ENCODE measurements around the gene PIK3R5. TPM values are rescaled to one million over a fixed set of nuclear protein-coding genes. Genes with fewer than 3 reads are reported as not detected.

PIK3R5 gene
- total RNA-seq, 1 experiment from 2014 or later: 5.9 TPM

- DNase-seq (ENCODE audit: low spot score) (peak; percentile 50), ATAC-seq (no peak)
- H3K4me3 Mint-ChIP-seq: peak overlapping the region; percentile 61
- CTCF ChIA-PET: interaction anchor here (0.6 to 5.3 kb wide), 12 partner anchors 10 to 290 kb away, joined by 3 to 23 read pairs (median 4); partner anchors contain the start of gene NTN1
- POLR2A ChIA-PET: no interaction called here
- no peaks in the 10 kb centered on the region; the same call in 1 of the 2 replicates for H3K36me3 Mint-ChIP-seq
- H3K9me3 Mint-ChIP-seq: 0 out of 2 replicates have a peak, but pooled peaks cover 5% of the 10 kb centered on the region
- TF ChIP-seq PREB (CRISPR knock-in tag; IDR thresholded peaks at IDR 0.05; ENCODE audit: borderline replicate concordance) (no peak), ZNF416 (CRISPR knock-in tag; IDR thresholded peaks at IDR 0.05) (no peak), ZMAT4 (CRISPR knock-in tag; IDR thresholded peaks at IDR 0.05) (no peak), HMGXB4 (CRISPR knock-in tag; IDR thresholded peaks at IDR 0.05) (no peak), OVOL2 (CRISPR knock-in tag; IDR thresholded peaks at IDR 0.05; ENCODE audit: borderline replicate concordance) (no peak), PRDM15 (CRISPR knock-in tag; IDR thresholded peaks at IDR 0.05) (no peak), ZNF281 (CRISPR knock-in tag; IDR thresholded peaks at IDR 0.05) (no peak), TEAD4 (CRISPR knock-in tag; IDR thresholded peaks at IDR 0.05) (no peak), ZSCAN18 (CRISPR knock-in tag; IDR thresholded peaks at IDR 0.05) (no peak), MYBL2 (CRISPR knock-in tag; IDR thresholded peaks at IDR 0.05) (no peak), GRHL2 (CRISPR knock-in tag; IDR thresholded peaks at IDR 0.05; ENCODE audit: insufficient replicate concordance, severe bottlenecking) (no peak), E2F4 (CRISPR knock-in tag; IDR thresholded peaks at IDR 0.05; ENCODE audit: borderline replicate concordance, low read depth) (no peak), GABPB1 (CRISPR knock-in tag; IDR thresholded peaks at IDR 0.05) (no peak), SOX15 (CRISPR knock-in tag; IDR thresholded peaks at IDR 0.05) (no peak), FOXP4 (CRISPR knock-in tag; IDR thresholded peaks at IDR 0.05) (no peak)
- H3K4me1 Mint-ChIP-seq: peaks cover 18% of the 10 kb centered on the region
- H3K27ac Mint-ChIP-seq: no peak overlapping the region
- H3K27me3 Mint-ChIP-seq (ENCODE audit: low read depth): peaks cover 74% of the 10 kb centered on the region
Observed at GRCh38 chr17:9002227-9002605, 36.7 kb upstream of the PIK3R5 start.

All from WTC11 (cell line).